Smooth muscle cell (in vitro differentiated cells): Measurements from ENCODE around the gene MAP2. TPM values are rescaled to one million over a fixed set of nuclear protein-coding genes. Genes with fewer than 3 reads are reported as not detected.
A peak's percentile ranks its signal among the peaks of the same experiment; 100 is the strongest.

Experiments used
- DNase-seq: peaks from one replicate; lab custom pipeline; 2025; ENCODE audit not compliant: unreplicated experiment; lab: John Stamatoyannopoulos, UW
- H2AFZ ChIP-seq: fragments of 200-600 bp; sonication (generic); 2 replicates; pipeline ENCODE4 v1.6.0; 2016; ENCODE audit warnings: antibody characterized with exemption, low read depth, mild to moderate bottlenecking
- H3F3A ChIP-seq: fragments of 200-600 bp; sonication (generic); 2 replicates; pipeline ENCODE4 v1.6.0; 2017; ENCODE audit warnings: antibody characterized with exemption, low read depth
- H3K27ac ChIP-seq: fragments of 200-600 bp; sonication (generic); 2 replicates; pipeline ENCODE4 v1.5.1; 2016; ENCODE audit warnings: low read depth, mild to moderate bottlenecking
- H3K27me3 ChIP-seq: fragments of 200-600 bp; sonication (generic); 2 replicates; pipeline ENCODE4 v1.6.1; 2016; ENCODE audit warnings: low read depth, mild to moderate bottlenecking
- H3K36me3 ChIP-seq: fragments of 200-600 bp; sonication (generic); 2 replicates; pipeline ENCODE4 v1.5.1; 2016; ENCODE audit warnings: low read depth
- H3K4me1 ChIP-seq: fragments of 200-600 bp; sonication (generic); 2 replicates; pipeline ENCODE4 v1.5.1; 2016; ENCODE audit warnings: low read depth
- H3K4me2 ChIP-seq: fragments of 200-600 bp; sonication (generic); 2 replicates; pipeline ENCODE4 v1.6.0; 2016; ENCODE audit warnings: mild to moderate bottlenecking
- H3K4me3 ChIP-seq: fragments of 200-600 bp; sonication (generic); 2 replicates; pipeline ENCODE4 v1.5.1; 2016; ENCODE audit warnings: mild to moderate bottlenecking
- H3K79me2 ChIP-seq: fragments of 200-600 bp; sonication (generic); 2 replicates; pipeline ENCODE4 v1.6.0; 2016; ENCODE audit warnings: low read depth, mild to moderate bottlenecking
- H3K9ac ChIP-seq: fragments of 200-600 bp; sonication (generic); 2 replicates; pipeline ENCODE4 v1.6.0; 2016; ENCODE audit warnings: low read depth
- H3K9me3 ChIP-seq: fragments of 200-600 bp; sonication (generic); replicated peaks from 2 replicates; pipeline ENCODE4 v1.5.1; 2016; ENCODE audit warnings: low read depth
- H4K20me1 ChIP-seq: fragments of 200-600 bp; sonication (generic); 2 replicates; pipeline ENCODE4 v1.6.0; 2016; ENCODE audit warnings: low read depth
- CTCF ChIP-seq: fragments of 200-600 bp; sonication (generic); IDR thresholded peaks from 2 replicates; pipeline ENCODE4 v1.5.1; 2017; ENCODE audit warnings: borderline replicate concordance, mild to moderate bottlenecking, antibody characterized with exemption; ENCODE audit not compliant: insufficient read depth, poor library complexity, severe bottlenecking
- WGBS: methylation state at CpG from one replicate; pipeline ENCODE4 v1.1.7; 2016; ENCODE audit warnings: low lambda C conversion rate; 5-methylcytosine and 5-hydroxymethylcytosine counted together
- polyA plus RNA-seq: library from polyadenylated mRNA; unstranded; fragments of >200 nt; fragmentation: Nextera tagmentation; extraction: Ambion mirVana; gene quantifications from 2 replicates; pipeline ENCODE4 v1.2.1, GENCODE V29; 2016
- total RNA-seq: library from RNA; depleted of rRNA; stranded (reverse); fragments of >200 nt; gene quantifications from 2 replicates; pipeline ENCODE4 v1.2.3, GENCODE V29; 2014

Gene MAP2
- total and polyA plus RNA-seq, 2 experiments from 2014 or later: 1.8 to 18.7 TPM

GRCh38 chr2:209526561-209526960 is 102.7 kb downstream of the MAP2 start:
- H3K9me3 ChIP-seq: no peaks in the 10 kb centered on the region
- peaks cover 25% of the 10 kb centered on the region for H3K4me1 ChIP-seq
- H4K20me1 ChIP-seq: no peaks in the 10 kb centered on the region
- H3K4me2 ChIP-seq: peak overlapping the region; percentile 77
- 73% methylated on average over 1 of the region's 1 CpG for WGBS
- no peaks in the 10 kb centered on the region for H3F3A ChIP-seq
- DNase-seq: no peak
- no peak for TF ChIP-seq CTCF
- no peaks in the 10 kb centered on the region for H3K79me2 ChIP-seq
- no peak overlapping the region for H3K9ac ChIP-seq
- peak overlapping the region; percentile 16 for H3K4me3 ChIP-seq
- H3K27ac ChIP-seq: peak overlapping the region; percentile 84
- no peaks in the 10 kb centered on the region for H3K36me3 ChIP-seq
- no peaks in the 10 kb centered on the region for H3K27me3 ChIP-seq
- peak overlapping the region; percentile 70 for H2AFZ ChIP-seq

- Histone ChIP-seq H3K4me2 (no peak overlapping the region), H3K4me1 (peaks cover 17% of the 10 kb centered on the region), H3K36me3 (no peaks in the 10 kb centered on the region), H3K27ac (no peak overlapping the region), H4K20me1 (no peaks in the 10 kb centered on the region), H3K9ac (no peak overlapping the region), H3K79me2 (no peaks in the 10 kb centered on the region), H2AFZ (no peak overlapping the region), H3K9me3 (no peaks in the 10 kb centered on the region), H3K27me3 (no peaks in the 10 kb centered on the region), H3K4me3 (no peak overlapping the region), H3F3A (no peaks in the 10 kb centered on the region)
- WGBS: 51% methylated on average over 3 of the region's 3 CpGs
- TF ChIP-seq CTCF: no peak
- no peak for DNase-seq
Measured at GRCh38 chr2:209529579-209529978, 105.7 kb downstream of the MAP2 start.

- H2AFZ ChIP-seq: no peak overlapping the region
- H3K9me3 ChIP-seq: no peaks in the 10 kb centered on the region
- no peak overlapping the region for H3K9ac ChIP-seq
- H3K4me2 ChIP-seq: no peak overlapping the region
- DNase-seq: no peak
- no peaks in the 10 kb centered on the region for H3K4me1 ChIP-seq
- no peak overlapping the region for H3K27ac ChIP-seq
- TF ChIP-seq CTCF: no peak
- H3K79me2 ChIP-seq: no peaks in the 10 kb centered on the region
- 95% methylated on average over 2 of the region's 2 CpGs for WGBS
- no peaks in the 10 kb centered on the region for H3K27me3 ChIP-seq
- no peak overlapping the region for H3K4me3 ChIP-seq
- H4K20me1 ChIP-seq: no peaks in the 10 kb centered on the region
- H3F3A ChIP-seq: no peaks in the 10 kb centered on the region
- H3K36me3 ChIP-seq: no peaks in the 10 kb centered on the region
Measured at GRCh38 chr2:209532321-209532720, 108.5 kb downstream of the MAP2 start.

- no peak overlapping the region for H3K4me3 ChIP-seq
- 88% methylated on average over 3 of the region's 3 CpGs for WGBS
- H3K79me2 ChIP-seq: no peaks in the 10 kb centered on the region
- no peaks in the 10 kb centered on the region for H3K9me3 ChIP-seq
- H3K36me3 ChIP-seq: no peaks in the 10 kb centered on the region
- DNase-seq: no peak
- H3K9ac ChIP-seq: no peak overlapping the region
- no peak for TF ChIP-seq CTCF
- no peak overlapping the region for H3K4me2 ChIP-seq
- no peak overlapping the region for H2AFZ ChIP-seq
- H3K27me3 ChIP-seq: no peaks in the 10 kb centered on the region
- H3K4me1 ChIP-seq: no peaks in the 10 kb centered on the region
- no peaks in the 10 kb centered on the region for H3F3A ChIP-seq
- no peak overlapping the region for H3K27ac ChIP-seq
- H4K20me1 ChIP-seq: no peaks in the 10 kb centered on the region
Measured at GRCh38 chr2:209533391-209533790, 109.5 kb downstream of the MAP2 start.
